GM12873 (cell line): ENCODE data around the gene ORMDL3.

ENCODE experiments used
- CTCF ChIP-seq: IDR thresholded peaks from 2 replicates; pipeline ENCODE4 v1.5.1; 2012; ENCODE audit warnings: low read depth, mild to moderate bottlenecking, moderate library complexity, low read length, control low read depth; ENCODE audit not compliant: insufficient read depth; ENCODE audit errors: missing control alignments

The ORMDL3 gene

GRCh38 chr17:39955726-39956225 lies 28.4 kb upstream of the ORMDL3 start:
- no peak for TF ChIP-seq CTCF

- no peak for TF ChIP-seq CTCF
Measured at GRCh38 chr17:39954876-39955275, 27.5 kb upstream of the ORMDL3 start.

GRCh38 chr17:39953471-39953888 lies 26.1 kb upstream of the ORMDL3 start:
- TF ChIP-seq CTCF, result no peak

GRCh38 chr17:39952680-39953470 lies 25.5 kb upstream of the ORMDL3 start:
- no peak for TF ChIP-seq CTCF

- TF ChIP-seq CTCF, result no peak
Measured at GRCh38 chr17:39951924-39952679, 24.7 kb upstream of the ORMDL3 start.

- no peak for TF ChIP-seq CTCF
Measured at GRCh38 chr17:39950871-39951348, 23.5 kb upstream of the ORMDL3 start.

- no peak for TF ChIP-seq CTCF
Measured at GRCh38 chr17:39949028-39949427, 21.6 kb upstream of the ORMDL3 start.
